Endothelial cell of umbilical vein (primary cell): ENCODE data around the gene C19orf73. TPM values are rescaled to one million over a fixed set of nuclear protein-coding genes. Genes with fewer than 3 reads are reported as not detected.

Experiments
- BruUV-seq: library from RNA; stranded (reverse); fragments of 400-500 nt; replicated peaks from 2 replicates; lab custom pipeline; 2021; lab: Mats Ljungman, UMichigan
- CTCF ChIA-PET: fragments of 300-600, 350-600 bp; sonication (Branson Sonifier 250); formaldehyde crosslinking; loops from one replicate; lab custom pipeline; 2021; ENCODE audit warnings: antibody characterized with exemption, inconsistent platforms; lab: Charles Lee
- POLR2A ChIA-PET: fragments of 300-600, 350-600 bp; sonication (Branson Sonifier 250); formaldehyde crosslinking; loops from one replicate; lab custom pipeline; 2021; ENCODE audit warnings: antibody characterized with exemption, inconsistent platforms; lab: Charles Lee
- DNase-seq: peaks from one replicate; pipeline ENCODE4 v3.0.0-alpha.2; 2011; ENCODE audit warnings: low read depth, low spot score
- FAIRE-seq: peaks from 2 replicates; lab custom pipeline; 2011; peaks lifted over from hg19 to GRCh38; lab: Jason Lieb, UNC
- H2AFZ ChIP-seq: 2 replicates; pipeline ENCODE4 v1.6.0; 2012; ENCODE audit warnings: low read depth, low read length, control low read depth, inconsistent platforms
- H3K27ac ChIP-seq: 2 replicates; pipeline ENCODE4 v1.5.1; 2011; ENCODE audit warnings: low read depth, mild to moderate bottlenecking, control low read depth, low read length, moderate library complexity; ENCODE audit not compliant: insufficient read depth
- H3K27me3 ChIP-seq, 2 experiments: 2 replicates each; pipeline versions ENCODE4 v1.6.0 to v1.6.1; 2011; ENCODE audit warnings: low read length in 2 of 2, mixed read lengths in 1 of 2; ENCODE audit not compliant: control insufficient read depth in 2 of 2, insufficient read depth in 2 of 2
- H3K36me3 ChIP-seq, 2 experiments: 2 replicates in 1 of 2; 3 replicates in 1 of 2; pipeline ENCODE4 v1.5.1; 2011; ENCODE audit warnings: low read length in 2 of 2, mild to moderate bottlenecking in 1 of 2, moderate library complexity in 1 of 2; ENCODE audit not compliant: control insufficient read depth in 2 of 2, insufficient read depth in 2 of 2; ENCODE audit errors: extremely low read depth in 1 of 2
- H3K4me1 ChIP-seq: 3 replicates; pipeline ENCODE4 v1.5.1; 2011; ENCODE audit warnings: mild to moderate bottlenecking, low read length; ENCODE audit not compliant: control insufficient read depth, insufficient read depth; ENCODE audit errors: extremely low read depth
- H3K4me2 ChIP-seq: 2 replicates; pipeline ENCODE4 v1.6.1; 2011; ENCODE audit warnings: low read length, control low read depth, mixed read lengths; ENCODE audit not compliant: insufficient read depth
- H3K4me3 ChIP-seq, 3 experiments: fragments of 200-600 bp in 1 of 3; sonication (generic), shearing (Covaris generic) in 1 of 3; replicated peaks in 1 of 3; 2 replicates each; pipeline ENCODE4 v1.5.1; 2011 to 2016; ENCODE audit warnings: control low read depth in 3 of 3, low read length in 3 of 3, mild to moderate bottlenecking in 2 of 3, inconsistent platforms in 1 of 3, low read depth in 1 of 3, moderate library complexity in 1 of 3; ENCODE audit not compliant: insufficient read depth in 1 of 3
- H3K79me2 ChIP-seq: 2 replicates; pipeline ENCODE4 v1.6.0; 2012; ENCODE audit warnings: low read length, inconsistent platforms; ENCODE audit not compliant: control insufficient read depth, insufficient read depth
- H3K9ac ChIP-seq: replicated peaks from 2 replicates; pipeline ENCODE3; 2011; ENCODE audit warnings: low read length, control low read depth; ENCODE audit not compliant: insufficient read depth; ENCODE audit errors: extremely low read depth
- H3K9me1 ChIP-seq: replicated peaks from 3 replicates; pipeline ENCODE4 v1.6.0; 2011; ENCODE audit warnings: mild to moderate bottlenecking, low read length; ENCODE audit not compliant: control insufficient read depth, insufficient read depth; ENCODE audit errors: extremely low read depth
- H3K9me3 ChIP-seq: replicated peaks from 2 replicates; pipeline ENCODE4 v1.5.1; 2012; ENCODE audit warnings: low read length, inconsistent platforms; ENCODE audit not compliant: control insufficient read depth, insufficient read depth
- H4K20me1 ChIP-seq: replicated peaks from 2 replicates; pipeline ENCODE3; 2011; ENCODE audit warnings: mild to moderate bottlenecking, low read length; ENCODE audit not compliant: control insufficient read depth, insufficient read depth; ENCODE audit errors: extremely low read depth
- EZH2 ChIP-seq: IDR thresholded peaks from 2 replicates; pipeline ENCODE4 v1.6.1; 2012; ENCODE audit warnings: borderline replicate concordance, low read depth, mild to moderate bottlenecking, moderate library complexity, low read length, inconsistent platforms; ENCODE audit not compliant: severe bottlenecking
- FOS ChIP-seq: IDR thresholded peaks from 2 replicates; pipeline ENCODE4 v1.6.1; 2011; ENCODE audit warnings: mild to moderate bottlenecking, low read length, moderate library complexity, borderline replicate concordance; ENCODE audit not compliant: insufficient read depth
- GATA2 ChIP-seq: IDR thresholded peaks from 2 replicates; pipeline ENCODE4 v1.7.0; 2011; ENCODE audit warnings: low read depth, mild to moderate bottlenecking, moderate library complexity, mixed read lengths, low read length; ENCODE audit not compliant: insufficient read length, insufficient read depth
- JUN ChIP-seq: IDR thresholded peaks from 2 replicates; pipeline ENCODE4 v1.6.1; 2011; ENCODE audit warnings: borderline replicate concordance, low read depth; ENCODE audit not compliant: insufficient read length, insufficient read depth
- MAX ChIP-seq: IDR thresholded peaks from 2 replicates; pipeline ENCODE4 v1.6.1; 2011; ENCODE audit not compliant: insufficient read depth, insufficient read length
- MYC ChIP-seq: IDR thresholded peaks from one replicate; pipeline ENCODE4 v1.6.1; 2011; ENCODE audit warnings: mild to moderate bottlenecking, low read depth, low read length
- POLR2A ChIP-seq: IDR thresholded peaks from 2 replicates; pipeline ENCODE4 v1.6.1; 2012; ENCODE audit warnings: low read depth, mild to moderate bottlenecking, control low read depth, low read length
- POLR2AphosphoS5 ChIP-seq: IDR thresholded peaks from 2 replicates; pipeline ENCODE4 v1.6.1; 2012; ENCODE audit warnings: low read depth, mild to moderate bottlenecking, control low read depth, low read length, moderate library complexity; ENCODE audit not compliant: insufficient read depth
- dilution Hi-C: fragments of 300-500 bp; cut with MboI; formaldehyde crosslinking; loops from one replicate; pipeline ENCODE4 v1.15.0; 2019; ENCODE audit warnings: low sequenced_read_pairs; ENCODE audit not compliant: extremely low pct_ligation_motif_present
- intact Hi-C: fragments of 100-400 bp; cut with micrococcal nuclease; formaldehyde crosslinking; loops from one replicate; pipeline ENCODE4 v1.10.0; 2022
- polyA plus RNA-seq, 4 experiments: library from polyadenylated mRNA; depleted of rRNA in 3 of 4; stranded (reverse) in 3 of 4; unstranded in 1 of 4; fragments of >200 nt; gene quantifications; 2 replicates each; pipeline versions ENCODE4 v1.2.1 to v1.2.3, GENCODE V29; 2011 to 2012; ENCODE audit warnings: missing spikeins in 1 of 4
- total RNA-seq: library from RNA; stranded (reverse); gene quantifications from 2 replicates; pipeline ENCODE4 v1.2.3, GENCODE V29; 2021
- TF ChIP-seq, protein P1 (sequence below), 2 donors: IDR thresholded peaks; 1 replicate in 1 of 2; 2 replicates in 1 of 2; pipeline ENCODE4 v1.5.1; 2011; ENCODE audit warnings: low read length in 2 of 2, mild to moderate bottlenecking in 2 of 2, moderate library complexity in 2 of 2, control low read depth in 1 of 2, inconsistent platforms in 1 of 2, low read depth in 1 of 2; ENCODE audit not compliant: insufficient read depth in 1 of 2; ENCODE audit errors: extremely low read depth in 1 of 2

Gene C19orf73
- total and polyA plus RNA-seq, 2 donors (not counting 3 experiments of a cell fraction or from before 2014, with no cell fraction given): 1.8 TPM; not detected in 1

DNA sequence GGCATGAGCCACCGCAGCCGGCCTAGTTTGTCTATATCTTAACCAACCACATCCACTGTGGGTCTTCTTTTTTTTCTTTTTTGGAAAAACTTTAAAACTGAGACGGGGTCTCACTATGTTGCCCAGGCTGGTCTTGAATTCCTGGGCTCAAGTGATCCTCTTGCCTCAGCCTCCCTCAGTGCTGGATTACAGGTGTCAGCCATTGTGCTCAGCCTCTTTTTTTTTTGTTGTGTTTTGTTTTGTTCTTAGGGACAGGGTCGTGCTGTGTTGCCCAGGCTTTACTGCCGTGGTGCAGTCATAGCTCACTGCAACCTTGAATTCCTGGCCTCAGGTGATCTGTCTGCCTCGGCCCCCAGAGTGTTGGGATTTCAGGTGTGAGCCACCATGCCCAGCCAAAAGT is 26.3 kb downstream of the C19orf73 start:
- Histone ChIP-seq H3K4me3 (no peak overlapping the region), H3K4me1 (no peaks in the 10 kb centered on the region), H3K4me2 (no peak overlapping the region), H3K9ac (no peak overlapping the region), H3K9me3 (no peaks in the 10 kb centered on the region), H3K36me3 (peaks cover 23 to 47% of the 10 kb centered on the region in 2 experiments), H3K79me2 (peaks cover 48% of the 10 kb centered on the region), H2AFZ (no peak overlapping the region), H3K27ac (no peak overlapping the region), H3K9me1 (no peaks in the 10 kb centered on the region), H3K27me3 (no peaks in the 10 kb centered on the region), H4K20me1 (peaks cover 3% of the 10 kb centered on the region)
- ChIA-PET CTCF (no interaction called here), POLR2A (no interaction called here)
- no TSS peak for BruUV-seq
- no peak for DNase-seq
- no peak for FAIRE-seq
- dilution Hi-C loops: no loop called here
- intact Hi-C loops: no loop called here
- TF ChIP-seq FOS (no peak), POLR2AphosphoS5 (no peak), POLR2A (no peak), JUN (no peak), EZH2 (no peak), MAX (no peak), GATA2 (no peak), MYC (no peak)
- TF ChIP-seq, protein P1, sequence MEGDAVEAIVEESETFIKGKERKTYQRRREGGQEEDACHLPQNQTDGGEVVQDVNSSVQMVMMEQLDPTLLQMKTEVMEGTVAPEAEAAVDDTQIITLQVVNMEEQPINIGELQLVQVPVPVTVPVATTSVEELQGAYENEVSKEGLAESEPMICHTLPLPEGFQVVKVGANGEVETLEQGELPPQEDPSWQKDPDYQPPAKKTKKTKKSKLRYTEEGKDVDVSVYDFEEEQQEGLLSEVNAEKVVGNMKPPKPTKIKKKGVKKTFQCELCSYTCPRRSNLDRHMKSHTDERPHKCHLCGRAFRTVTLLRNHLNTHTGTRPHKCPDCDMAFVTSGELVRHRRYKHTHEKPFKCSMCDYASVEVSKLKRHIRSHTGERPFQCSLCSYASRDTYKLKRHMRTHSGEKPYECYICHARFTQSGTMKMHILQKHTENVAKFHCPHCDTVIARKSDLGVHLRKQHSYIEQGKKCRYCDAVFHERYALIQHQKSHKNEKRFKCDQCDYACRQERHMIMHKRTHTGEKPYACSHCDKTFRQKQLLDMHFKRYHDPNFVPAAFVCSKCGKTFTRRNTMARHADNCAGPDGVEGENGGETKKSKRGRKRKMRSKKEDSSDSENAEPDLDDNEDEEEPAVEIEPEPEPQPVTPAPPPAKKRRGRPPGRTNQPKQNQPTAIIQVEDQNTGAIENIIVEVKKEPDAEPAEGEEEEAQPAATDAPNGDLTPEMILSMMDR (IDR thresholded peaks at IDR 0.05; ENCODE audit: extremely low read depth in 1 of 2, insufficient read depth in 1 of 2, low read depth in 1 of 2, low read length in 2 of 2): no peak
